ENCODE data around the gene CENPM.

DNA sequence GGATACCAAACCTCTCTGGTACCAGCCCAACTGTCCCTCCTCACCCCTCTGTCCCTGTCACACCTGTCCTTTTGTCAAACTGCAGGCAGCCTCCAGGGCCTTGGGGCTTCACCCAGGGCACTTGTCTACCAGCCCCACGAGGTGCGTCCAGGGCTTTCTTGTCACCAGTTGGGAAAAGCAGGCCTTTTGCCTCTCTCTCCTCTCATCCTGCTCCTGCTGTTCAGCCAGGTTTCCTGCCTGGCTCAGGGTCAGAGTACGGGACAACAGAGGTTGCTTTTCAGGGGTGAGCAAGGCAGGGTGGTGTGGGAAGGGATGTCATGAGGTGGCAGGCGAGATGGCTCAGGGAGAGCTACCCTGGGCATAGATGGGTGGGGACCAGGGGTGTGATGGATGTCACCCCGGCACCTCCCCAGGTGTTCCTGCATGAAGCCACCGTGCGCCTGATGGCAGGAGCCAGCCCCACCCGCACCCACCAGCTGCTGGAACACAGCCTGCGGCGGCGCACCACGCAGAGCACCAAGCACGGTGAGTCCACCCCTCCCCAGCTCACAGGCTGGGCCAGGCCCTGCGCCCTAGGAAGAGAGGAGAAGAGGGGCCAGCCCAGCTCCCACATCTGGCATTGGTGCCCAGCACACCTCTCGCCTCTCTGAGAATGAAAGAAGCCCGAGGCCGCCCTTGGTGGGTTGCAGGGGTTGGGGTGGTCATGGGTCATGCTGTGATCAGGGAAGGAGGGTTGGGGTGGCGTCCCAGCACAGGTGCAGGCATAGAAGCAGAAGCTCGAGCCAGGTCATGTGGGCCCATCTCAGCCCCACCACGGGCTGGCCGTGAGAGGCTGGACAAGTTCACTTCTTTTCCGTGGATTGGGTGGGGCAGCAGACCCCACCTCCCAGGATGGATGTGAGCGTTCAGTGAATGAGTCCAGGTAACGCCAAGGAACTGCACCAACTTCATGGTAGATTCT is 42.2 kb downstream of the CENPM start:
- no peak for TF ChIP-seq EZH2phosphoT487 (IDR thresholded peaks at IDR 0.05; ENCODE audit: borderline replicate concordance, low read length)
- TF ChIP-seq, protein P1, sequence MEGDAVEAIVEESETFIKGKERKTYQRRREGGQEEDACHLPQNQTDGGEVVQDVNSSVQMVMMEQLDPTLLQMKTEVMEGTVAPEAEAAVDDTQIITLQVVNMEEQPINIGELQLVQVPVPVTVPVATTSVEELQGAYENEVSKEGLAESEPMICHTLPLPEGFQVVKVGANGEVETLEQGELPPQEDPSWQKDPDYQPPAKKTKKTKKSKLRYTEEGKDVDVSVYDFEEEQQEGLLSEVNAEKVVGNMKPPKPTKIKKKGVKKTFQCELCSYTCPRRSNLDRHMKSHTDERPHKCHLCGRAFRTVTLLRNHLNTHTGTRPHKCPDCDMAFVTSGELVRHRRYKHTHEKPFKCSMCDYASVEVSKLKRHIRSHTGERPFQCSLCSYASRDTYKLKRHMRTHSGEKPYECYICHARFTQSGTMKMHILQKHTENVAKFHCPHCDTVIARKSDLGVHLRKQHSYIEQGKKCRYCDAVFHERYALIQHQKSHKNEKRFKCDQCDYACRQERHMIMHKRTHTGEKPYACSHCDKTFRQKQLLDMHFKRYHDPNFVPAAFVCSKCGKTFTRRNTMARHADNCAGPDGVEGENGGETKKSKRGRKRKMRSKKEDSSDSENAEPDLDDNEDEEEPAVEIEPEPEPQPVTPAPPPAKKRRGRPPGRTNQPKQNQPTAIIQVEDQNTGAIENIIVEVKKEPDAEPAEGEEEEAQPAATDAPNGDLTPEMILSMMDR (conservative IDR thresholded peaks at IDR 0.05; ENCODE audit: low read depth, low read length), result no peak
- no peak for TF ChIP-seq EZH2 (IDR thresholded peaks at IDR 0.05; ENCODE audit: low read length, unreplicated experiment)

Data from PC-3 (cell line).